Measurements from ENCODE around the gene ACKR1.

- TF ChIP-seq EZH2 (IDR thresholded peaks at IDR 0.05; ENCODE audit: borderline replicate concordance, low read length) (no peak), CTCF (IDR thresholded peaks at IDR 0.05; ENCODE audit: low read length) (no peak)
These were observed 20.5 kb upstream of the ACKR1 start for GRCh38 chr1:159184201-159184600.

Measured in OCI-LY1 (cell line).